Liver (tissue), 9 donors: ENCODE measurements around the gene BANP. TPM values are rescaled to one million over a fixed set of nuclear protein-coding genes. Genes with fewer than 3 reads are reported as not detected.
"Not testable (repeated sequence)": the region's sequence is repeated elsewhere in the genome, so short reads cannot be mapped to it uniquely, and the experiment has no call there.

Experiments used
- DNase-seq: peaks from one replicate; pipeline ENCODE4 v3.0.0-alpha.2; 2017; ENCODE audit warnings: low spot score
- H3K27ac ChIP-seq, 2 donors: one replicate each; pipeline ENCODE4 v1.7.0; 2013; ENCODE audit warnings: inconsistent platforms in 2 of 2, low read length in 2 of 2, control low read depth in 1 of 2, low read depth in 1 of 2, mild to moderate bottlenecking in 1 of 2
- H3K27me3 ChIP-seq, 4 donors: one replicate each; pipeline versions ENCODE4 v1.6.1 to v1.7.0; 2013; ENCODE audit warnings: low read length in 3 of 4, inconsistent platforms in 1 of 4, mild to moderate bottlenecking in 1 of 4, moderate library complexity in 1 of 4; ENCODE audit not compliant: control insufficient read depth in 4 of 4, insufficient read depth in 4 of 4
- H3K36me3 ChIP-seq, 4 donors: one replicate each; pipeline versions ENCODE4 v1.6.1 to v1.7.0; 2013; ENCODE audit warnings: low read length in 3 of 4, mild to moderate bottlenecking in 3 of 4, low read depth in 1 of 4, moderate library complexity in 1 of 4; ENCODE audit not compliant: control insufficient read depth in 4 of 4, insufficient read depth in 3 of 4
- H3K4me1 ChIP-seq, 4 donors: one replicate each; pipeline versions ENCODE4 v1.6.1 to v1.7.0; 2013; ENCODE audit warnings: low read length in 3 of 4, mild to moderate bottlenecking in 3 of 4, moderate library complexity in 1 of 4; ENCODE audit not compliant: control insufficient read depth in 4 of 4, insufficient read depth in 4 of 4
- H3K4me3 ChIP-seq, 3 donors: one replicate each; pipeline versions ENCODE4 v1.6.1 to v1.7.0; 2013; ENCODE audit warnings: low read length in 3 of 3, control low read depth in 1 of 3, low read depth in 1 of 3, mild to moderate bottlenecking in 1 of 3
- H3K9ac ChIP-seq, 2 donors: one replicate each; pipeline ENCODE4 v1.7.0; 2013; ENCODE audit warnings: low read length in 2 of 2, mild to moderate bottlenecking in 2 of 2, moderate library complexity in 2 of 2, control low read depth in 1 of 2, low read depth in 1 of 2
- H3K9me3 ChIP-seq, 4 donors: one replicate each; pipeline versions ENCODE4 v1.6.1 to v1.7.0; 2013; ENCODE audit warnings: low read length in 3 of 4; ENCODE audit not compliant: control insufficient read depth in 4 of 4
- ATF3 ChIP-seq: IDR thresholded peaks from 2 replicates; pipeline ENCODE4 v1.6.1; 2016; ENCODE audit warnings: antibody characterized with exemption
- CTCF ChIP-seq: fragments of 150-350 bp; IDR thresholded peaks from 2 replicates; pipeline ENCODE4 v1.5.1; 2017; ENCODE audit warnings: improper control_type of control experiment, low read depth, low read length; ENCODE audit not compliant: missing input control
- EGR1 ChIP-seq, 2 donors: IDR thresholded peaks; 2 replicates each; pipeline ENCODE4 v1.6.1; 2016 to 2018; ENCODE audit warnings: antibody characterized with exemption in 2 of 2, low read depth in 2 of 2
- FOXA1 ChIP-seq: IDR thresholded peaks from 2 replicates; pipeline ENCODE4 v1.6.1; 2016; ENCODE audit warnings: antibody characterized with exemption
- FOXA2 ChIP-seq: IDR thresholded peaks from 2 replicates; pipeline ENCODE4 v1.6.1; 2016; ENCODE audit warnings: antibody characterized with exemption
- GABPA ChIP-seq, 2 donors: IDR thresholded peaks in 1 of 2; conservative IDR thresholded peaks in 1 of 2; 2 replicates each; pipeline ENCODE4 v1.6.1; 2016; ENCODE audit warnings: antibody characterized with exemption in 2 of 2, mild to moderate bottlenecking in 1 of 2, moderate library complexity in 1 of 2
- HNF4A ChIP-seq, 2 donors: conservative IDR thresholded peaks; 2 replicates each; pipeline ENCODE4 v1.6.1; 2016; ENCODE audit warnings: antibody characterized with exemption in 2 of 2, mild to moderate bottlenecking in 2 of 2
- HNF4G ChIP-seq: IDR thresholded peaks from 2 replicates; pipeline ENCODE4 v1.6.1; 2016; ENCODE audit warnings: antibody characterized with exemption
- JUND ChIP-seq, 2 donors: IDR thresholded peaks; 2 replicates each; pipeline ENCODE4 v1.6.1; 2016; ENCODE audit warnings: antibody characterized with exemption in 2 of 2
- MAX ChIP-seq: IDR thresholded peaks from 2 replicates; pipeline ENCODE4 v1.6.1; 2016; ENCODE audit warnings: antibody characterized with exemption
- NR2F2 ChIP-seq: IDR thresholded peaks from 2 replicates; pipeline ENCODE4 v1.6.1; 2016; ENCODE audit warnings: antibody characterized with exemption
- RAD21 ChIP-seq, 2 donors: IDR thresholded peaks; 2 replicates each; pipeline ENCODE4 v1.6.1; 2016; ENCODE audit warnings: antibody characterized with exemption in 2 of 2, mild to moderate bottlenecking in 2 of 2
- REST ChIP-seq: IDR thresholded peaks from 2 replicates; pipeline ENCODE4 v1.6.1; 2016; ENCODE audit warnings: antibody characterized with exemption, mild to moderate bottlenecking
- RXRA ChIP-seq, 2 donors: IDR thresholded peaks; 2 replicates each; pipeline ENCODE4 v1.6.1; 2017 to 2018; ENCODE audit warnings: antibody characterized with exemption in 2 of 2, mild to moderate bottlenecking in 1 of 2
- SP1 ChIP-seq: IDR thresholded peaks from 2 replicates; pipeline ENCODE4 v1.6.1; 2018; ENCODE audit warnings: antibody characterized with exemption, mild to moderate bottlenecking
- TAF1 ChIP-seq: conservative IDR thresholded peaks from 2 replicates; pipeline ENCODE4 v1.6.1; 2016; ENCODE audit warnings: antibody characterized with exemption, mild to moderate bottlenecking
- YY1 ChIP-seq: IDR thresholded peaks from 2 replicates; pipeline ENCODE4 v1.6.1; 2016; ENCODE audit warnings: antibody characterized with exemption, mild to moderate bottlenecking
- ZBTB33 ChIP-seq: IDR thresholded peaks from 2 replicates; pipeline ENCODE4 v1.6.1; 2016; ENCODE audit warnings: antibody characterized with exemption
- WGBS: extraction: QIAGEN DNeasy Blood & Tissue Kit; methylation state at CpG from one replicate; pipeline ENCODE4 v1.1.7; 2013; 5-methylcytosine and 5-hydroxymethylcytosine counted together
- polyA plus RNA-seq, 2 donors: library from polyadenylated mRNA; stranded (reverse) in 1 of 2; unstranded in 1 of 2; fragments of 200-250 nt in 1 of 2; fragments of >200 nt in 1 of 2; fragmentation: Nextera tagmentation in 1 of 2; extraction: Ambion mirVana in 1 of 2; gene quantifications; one replicate each; pipeline versions ENCODE4 v1.2.1 to v1.2.3, GENCODE V29; 2013 to 2015
- total RNA-seq, 2 donors: library from RNA; depleted of rRNA; stranded (reverse); fragments of >200 nt; gene quantifications; one replicate each; pipeline ENCODE4 v1.2.3, GENCODE V29; 2014
- donor health status: healthy.
- donor health status: healthy.
- donor health status: healthy.
- donor health status: healthy.
- donor health status: healthy.

BANP gene
- total and polyA plus RNA-seq, 4 donors = 4.9 to 20.7 (median 13.7) TPM

- peak overlapping the region; percentile 43 to 88 (median 57) for H3K4me3 ChIP-seq
- TF ChIP-seq YY1 = peak; percentile 72
- H3K27me3 ChIP-seq, H3K36me3 ChIP-seq, H3K9me3 ChIP-seq, DNase-seq: not testable (repeated sequence)
- H3K27ac ChIP-seq = peak overlapping the region; percentile 89 to 93
- peaks cover 4 to 31% (median 22%) of the 10 kb centered on the region in 4 donors for H3K4me1 ChIP-seq
- peak overlapping the region; percentile 43 to 66 for H3K9ac ChIP-seq
- 35% methylated on average over 14 of the region's 14 CpGs for WGBS
Observed at GRCh38 chr16:87936016-87936374, 15.2 kb upstream of the BANP start.

- H3K4me1 ChIP-seq = peaks cover 2 to 27% (median 18%) of the 10 kb centered on the region in 4 donors
- no peaks in the 10 kb centered on the region for H3K27me3 ChIP-seq
- peak within 1 kb of the TSS; percentile 48 to 66 for H3K9ac ChIP-seq
- peak within 1 kb of the TSS; percentile 89 to 93 for H3K27ac ChIP-seq
- TF ChIP-seq ZBTB33 (peak; percentile 92), TAF1 (peak; percentile 69), SP1 (peak; percentile 96), YY1 (peak; percentile 71), JUND (IDR thresholded peaks at IDR 0.05) (peak; percentile 31 to 78), GABPA (IDR thresholded peaks at IDR 0.05 in 1 of 2, conservative IDR thresholded peaks at IDR 0.05 in 1 of 2) (no peak), EGR1 (IDR thresholded peaks at IDR 0.05; ENCODE audit: low read depth in 2 of 2) (peak; percentile 62 to 87), HNF4G (peak; percentile 97), REST (peak; percentile 91), MAX (peak; percentile 78), HNF4A (conservative IDR thresholded peaks at IDR 0.05) (peak; percentile 98 to 99), CTCF (peak; percentile 8), FOXA2 (peak; percentile 39), ATF3 (peak; percentile 30), NR2F2 (peak; percentile 90), RAD21 (IDR thresholded peaks at IDR 0.05) (peak; percentile 46 to 52), RXRA (IDR thresholded peaks at IDR 0.05) (peak; percentile 98), FOXA1 (peak; percentile 23)
- DNase-seq = peak; percentile 67
- H3K9me3 ChIP-seq = no peaks in the 10 kb centered on the region
- peak within 1 kb of the TSS; percentile 43 to 88 (median 57) for H3K4me3 ChIP-seq
- WGBS = 34% methylated on average over 15 of the region's 15 CpGs
- peaks cover 0 to 2% (median 0%) of the 10 kb centered on the region in 4 donors for H3K36me3 ChIP-seq
Observed at GRCh38 chr16:87936375-87937230, 14.6 kb upstream of the BANP start, which contains the start of gene CA5A. CA5A (minus strand) TSS chr16:87936529; CDS start chr16:87936450, 79 bp downstream.

GRCh38 chr16:87937231-87937542 lies 14.0 kb upstream of the BANP start:
- H3K9ac ChIP-seq, H3K9me3 ChIP-seq, H3K36me3 ChIP-seq, H3K27me3 ChIP-seq, DNase-seq, H3K4me3 ChIP-seq: not testable (repeated sequence)
- Histone ChIP-seq H3K27ac (peak overlapping the region; percentile 89 to 93), H3K4me1 (peaks cover 0 to 21% (median 12%) of the 10 kb centered on the region in 4 donors)
- 76% methylated on average over 7 of the region's 7 CpGs for WGBS
